ENCODE results near the gene ERICH3.

ERICH3 gene

DNA sequence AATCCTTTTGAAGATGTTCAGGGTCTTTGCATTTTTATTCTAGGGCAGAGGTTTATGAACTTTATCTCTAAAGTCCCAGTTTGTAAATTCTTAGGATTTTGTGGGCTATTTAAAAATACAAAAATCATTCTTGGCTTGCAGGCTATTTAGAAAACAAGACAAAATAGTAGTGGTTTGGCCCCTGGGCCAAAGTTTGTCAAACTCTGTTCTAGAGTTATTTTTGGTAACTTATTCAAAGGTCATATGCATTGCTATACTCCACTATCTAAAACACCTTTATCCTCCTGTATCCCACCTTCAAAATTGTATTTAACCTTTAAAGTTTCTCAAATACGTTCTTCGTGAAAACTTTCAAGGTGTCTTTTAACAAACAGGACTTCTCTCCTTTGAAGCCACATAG lies 85.7 kb downstream of the ERICH3 start:
- no peak for DNase-seq

GRCh38 chr1:74586253-74586897 lies 87.2 kb downstream of the ERICH3 start:
- no peak for DNase-seq

DNA sequence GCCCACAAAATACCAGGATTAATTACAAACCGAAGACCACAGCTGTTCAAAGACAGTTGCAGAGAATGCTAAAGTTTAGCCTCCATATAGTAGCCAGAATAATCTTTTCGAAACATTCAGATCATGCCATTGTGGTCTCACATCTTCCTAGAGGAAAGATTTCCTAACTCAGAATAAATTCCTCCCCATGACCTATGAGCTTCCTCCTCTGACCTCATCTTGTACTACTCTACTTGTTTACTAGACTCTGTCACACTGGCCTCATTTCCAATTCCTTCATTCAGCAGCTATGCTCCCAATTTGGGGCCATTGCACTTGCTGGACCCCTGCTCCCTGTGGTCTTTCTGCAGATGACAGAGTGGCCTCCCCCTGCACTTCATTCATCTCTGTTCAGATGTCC lies 89.4 kb downstream of the ERICH3 start:
- no peak for DNase-seq

DNA sequence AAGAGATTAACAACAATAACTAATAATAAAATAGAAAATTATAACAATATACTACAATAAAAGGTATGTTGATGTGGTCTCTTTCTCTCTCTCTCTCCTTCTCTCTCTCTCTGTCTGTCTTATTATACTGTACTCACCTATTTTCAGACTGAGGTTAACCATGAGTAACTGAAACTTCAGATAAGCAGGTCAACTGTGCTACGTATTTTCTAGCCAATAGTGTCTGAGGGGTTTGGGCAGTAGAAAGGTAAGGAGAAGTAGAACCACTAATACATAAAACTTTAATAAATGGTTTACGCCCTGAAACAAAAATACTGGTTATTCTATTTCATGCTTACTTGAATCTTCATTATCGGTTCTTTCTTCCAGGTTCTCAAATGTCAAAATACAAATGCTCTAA lies 90.2 kb downstream of the ERICH3 start:
- DNase-seq: no peak

GRCh38 chr1:74579425-74579824 lies 94.2 kb downstream of the ERICH3 start:
- no peak for DNase-seq

DNA sequence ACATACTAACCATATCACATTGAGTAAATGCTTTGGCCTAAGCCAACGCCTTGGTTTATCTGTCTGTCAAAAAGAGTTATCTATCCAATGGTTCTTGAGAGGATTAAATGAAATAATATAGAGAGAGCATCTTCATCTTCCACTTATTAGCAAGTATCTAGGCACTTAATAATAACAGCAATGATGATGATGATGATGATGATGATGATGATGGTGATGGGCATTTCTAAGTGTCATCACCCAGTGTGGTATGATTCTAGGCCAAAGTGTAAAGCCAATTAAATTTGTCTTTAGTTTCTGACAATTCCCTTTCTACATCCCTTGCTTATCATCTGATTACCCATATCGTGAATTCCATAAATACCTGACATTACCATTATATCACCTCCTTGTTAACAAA lies 95.5 kb downstream of the ERICH3 start:
- DNase-seq: no peak

- DNase-seq: no peak
Measured at GRCh38 chr1:74571891-74572290, 101.7 kb downstream of the ERICH3 start.

DNA sequence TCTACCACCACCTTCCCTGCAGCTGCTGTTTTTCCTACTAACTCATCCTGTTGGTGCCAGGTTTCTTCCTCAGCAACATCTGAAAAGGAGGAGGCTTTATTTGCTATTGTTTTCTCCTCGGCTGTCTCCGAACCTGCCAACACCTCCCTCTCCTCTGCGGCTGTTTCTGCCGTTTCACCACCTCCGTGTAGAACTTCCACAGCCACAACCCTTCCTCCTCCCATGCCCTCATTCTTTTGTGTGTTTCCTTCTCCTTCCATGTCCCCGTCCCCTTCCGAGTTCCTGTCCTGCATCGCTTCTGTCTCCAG lies 102.1 kb downstream of the ERICH3 start:
- DNase-seq: no peak

- no peak for DNase-seq
Measured at GRCh38 chr1:74570797-74571492, 102.6 kb downstream of the ERICH3 start.

GRCh38 chr1:74549932-74550331 lies 123.7 kb downstream of the ERICH3 start:
- no peak for DNase-seq

GRCh38 chr1:74548961-74549750 lies 124.4 kb downstream of the ERICH3 start:
- DNase-seq: no peak

DNA sequence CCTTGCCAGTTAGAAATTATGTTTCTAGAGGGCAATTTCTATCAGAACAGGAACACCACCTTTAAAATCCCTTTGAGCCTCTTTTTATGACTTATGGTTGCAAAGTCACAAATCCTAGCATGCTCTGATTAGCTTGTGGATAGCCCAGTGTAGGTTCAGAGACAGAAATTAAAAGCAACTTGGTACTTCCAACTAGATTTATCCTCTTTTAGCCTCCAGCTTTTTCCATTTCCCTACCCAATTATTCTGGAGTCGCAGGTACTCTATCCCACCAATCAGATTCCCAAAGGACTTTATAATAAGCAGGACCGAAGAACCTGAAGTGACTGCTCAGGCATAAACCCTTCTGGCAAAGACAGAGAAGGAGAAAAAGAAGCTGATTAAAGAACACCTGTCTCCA lies 127.8 kb downstream of the ERICH3 start:
- no peak for DNase-seq

- no peak for DNase-seq
Measured at GRCh38 chr1:74534241-74534640, 139.4 kb downstream of the ERICH3 start.

GRCh38 chr1:74531796-74532195 lies 141.8 kb downstream of the ERICH3 start:
- DNase-seq: no peak

- DNase-seq: no peak
Measured at GRCh38 chr1:74530892-74531291, 142.7 kb downstream of the ERICH3 start.

- no peak for DNase-seq
Measured at GRCh38 chr1:74528123-74528522, 145.5 kb downstream of the ERICH3 start.

DNA sequence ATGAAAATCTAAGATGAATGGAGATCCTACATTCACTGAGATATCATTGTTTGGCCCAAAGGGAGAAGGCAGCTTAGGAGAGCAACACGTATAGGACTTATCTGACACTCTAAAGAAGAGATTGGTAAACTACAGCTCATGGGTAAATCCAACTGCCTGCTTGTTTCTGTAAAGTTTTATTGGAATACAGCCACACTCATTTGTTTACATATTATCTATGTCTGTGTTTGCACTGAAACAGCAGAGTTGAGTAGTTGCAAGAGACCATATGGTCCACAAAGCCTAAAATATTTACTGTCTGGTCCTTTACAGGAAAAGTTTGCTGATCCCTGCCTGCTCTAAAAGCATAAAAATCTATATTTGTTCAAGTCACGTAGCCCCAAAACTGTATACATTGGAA lies 146.9 kb downstream of the ERICH3 start:
- DNase-seq: no peak

- no peak for DNase-seq
Measured at GRCh38 chr1:74523873-74524480, 149.6 kb downstream of the ERICH3 start.

DNA sequence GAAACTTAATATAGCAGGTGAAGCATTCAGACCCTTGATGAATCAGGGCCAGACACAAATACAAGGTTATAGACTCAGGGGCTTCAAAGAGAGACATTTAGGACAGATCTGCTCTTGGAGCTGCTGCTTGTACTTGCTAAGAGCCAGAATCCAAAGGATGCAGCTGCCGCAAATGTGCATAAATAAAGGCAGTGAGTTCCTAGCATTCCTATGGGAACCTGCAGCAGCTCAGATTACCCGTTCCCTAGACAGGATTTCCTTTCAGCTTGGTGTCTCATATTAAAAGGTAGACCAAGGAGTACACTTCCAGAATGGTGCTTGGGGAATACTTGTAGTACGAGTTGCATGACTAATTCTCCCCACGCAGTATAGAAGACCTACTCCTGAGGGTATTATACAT lies 151.4 kb downstream of the ERICH3 start:
- no peak for DNase-seq
